Measurements from ENCODE around the gene TSBP1. TPM values are rescaled to one million over a fixed set of nuclear protein-coding genes. Genes with fewer than 3 reads are reported as not detected.

Gene TSBP1
- total RNA-seq, 2 donors from 2014 or later = not detected

DNA sequence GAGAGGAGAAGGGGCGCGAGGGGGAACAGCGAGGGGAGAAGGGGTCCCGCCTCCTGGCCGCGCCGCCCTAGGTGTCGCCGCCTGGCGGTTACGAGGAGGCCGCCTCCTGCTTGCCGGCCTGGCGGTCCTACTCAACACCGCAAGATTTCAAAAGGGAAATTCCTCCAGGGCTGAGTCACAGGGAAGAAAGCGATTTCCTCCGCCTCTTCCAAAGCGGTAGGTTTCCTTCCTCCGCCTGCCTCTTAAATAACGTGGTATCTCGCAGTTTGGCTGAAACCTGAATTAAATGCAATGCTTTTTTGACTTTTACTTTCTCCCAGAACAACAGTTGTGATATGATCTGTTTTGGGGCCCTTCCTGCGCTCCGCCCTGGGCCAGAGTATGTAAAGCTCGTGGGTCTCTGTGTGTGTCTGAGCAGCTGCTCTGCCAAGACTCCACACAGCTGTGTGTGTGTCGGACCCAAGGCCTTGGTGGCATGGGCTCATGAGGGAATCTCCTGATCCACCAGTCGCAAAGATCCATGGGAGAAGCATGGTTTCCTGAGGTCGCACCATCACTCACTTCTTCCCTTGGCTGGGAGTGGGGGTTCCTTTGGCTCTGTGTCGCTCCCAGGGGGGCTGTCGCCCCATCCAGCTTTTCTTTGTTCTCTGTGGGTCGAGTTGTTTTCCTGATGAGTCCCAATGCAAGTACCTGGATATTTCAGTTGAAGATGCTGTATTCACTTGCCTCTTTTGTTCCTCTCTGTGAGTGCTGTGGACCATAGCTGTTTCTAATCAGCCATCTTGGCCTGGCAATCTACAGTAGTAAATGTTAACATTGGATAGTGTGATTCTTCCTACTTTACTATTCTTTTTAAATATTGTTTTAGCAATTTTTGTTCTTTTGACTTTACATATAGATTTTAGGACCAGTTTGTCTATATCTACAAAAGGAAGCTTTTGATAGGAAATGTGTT is 116.2 kb downstream of the TSBP1 start:
- Histone ChIP-seq H3K36me3 (no peaks in the 10 kb centered on the region), H3K4me3 (peak overlapping the region; percentile 18 to 43), H3K9me3 (peaks cover 0 to 10% of the 10 kb centered on the region in 2 donors), H3K27ac (peak overlapping the region; percentile 49 to 78), H3K27me3 (no peaks in the 10 kb centered on the region), H3K4me1 (peaks cover 0 to 12% of the 10 kb centered on the region in 2 donors)
- TF ChIP-seq, protein P1, sequence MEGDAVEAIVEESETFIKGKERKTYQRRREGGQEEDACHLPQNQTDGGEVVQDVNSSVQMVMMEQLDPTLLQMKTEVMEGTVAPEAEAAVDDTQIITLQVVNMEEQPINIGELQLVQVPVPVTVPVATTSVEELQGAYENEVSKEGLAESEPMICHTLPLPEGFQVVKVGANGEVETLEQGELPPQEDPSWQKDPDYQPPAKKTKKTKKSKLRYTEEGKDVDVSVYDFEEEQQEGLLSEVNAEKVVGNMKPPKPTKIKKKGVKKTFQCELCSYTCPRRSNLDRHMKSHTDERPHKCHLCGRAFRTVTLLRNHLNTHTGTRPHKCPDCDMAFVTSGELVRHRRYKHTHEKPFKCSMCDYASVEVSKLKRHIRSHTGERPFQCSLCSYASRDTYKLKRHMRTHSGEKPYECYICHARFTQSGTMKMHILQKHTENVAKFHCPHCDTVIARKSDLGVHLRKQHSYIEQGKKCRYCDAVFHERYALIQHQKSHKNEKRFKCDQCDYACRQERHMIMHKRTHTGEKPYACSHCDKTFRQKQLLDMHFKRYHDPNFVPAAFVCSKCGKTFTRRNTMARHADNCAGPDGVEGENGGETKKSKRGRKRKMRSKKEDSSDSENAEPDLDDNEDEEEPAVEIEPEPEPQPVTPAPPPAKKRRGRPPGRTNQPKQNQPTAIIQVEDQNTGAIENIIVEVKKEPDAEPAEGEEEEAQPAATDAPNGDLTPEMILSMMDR (IDR thresholded peaks at IDR 0.05) = peak; percentile 49 to 69
- DNase-seq (ENCODE audit: low spot score) = peak; percentile 82

DNA sequence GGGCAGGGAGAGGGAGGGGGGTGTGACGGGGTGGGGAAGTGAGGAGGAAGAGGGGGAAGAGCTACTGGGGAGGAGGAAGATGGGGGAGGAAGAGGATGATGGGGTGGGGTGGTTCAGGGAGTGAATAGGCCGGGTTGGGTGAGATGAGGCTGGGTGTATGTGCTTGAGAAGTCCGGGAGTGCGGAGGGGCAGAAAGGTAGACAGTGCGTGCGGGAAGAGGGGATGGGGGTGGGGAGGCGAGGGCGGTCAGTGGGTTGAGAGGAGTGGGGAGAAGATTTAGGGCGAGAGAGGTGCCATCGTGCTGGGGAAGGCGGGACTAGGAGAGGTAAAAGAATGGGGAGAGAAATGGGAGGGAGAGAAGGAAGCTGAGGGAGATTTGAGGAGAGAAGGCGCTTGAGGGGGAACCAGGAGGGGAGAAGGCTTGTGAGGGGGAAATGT is 116.9 kb downstream of the TSBP1 start:
- H3K9me3 ChIP-seq = peaks cover 0 to 10% of the 10 kb centered on the region in 2 donors
- DNase-seq (ENCODE audit: low spot score) = no peak
- no peaks in the 10 kb centered on the region for H3K27me3 ChIP-seq
- H3K36me3 ChIP-seq = no peaks in the 10 kb centered on the region
- H3K27ac ChIP-seq = peak overlapping the region; percentile 49 to 78
- TF ChIP-seq, protein P1 (IDR thresholded peaks at IDR 0.05) = no peak
- H3K4me3 ChIP-seq = peak overlapping the region; percentile 18 to 43
- H3K4me1 ChIP-seq = peaks cover 0 to 12% of the 10 kb centered on the region in 2 donors

DNA sequence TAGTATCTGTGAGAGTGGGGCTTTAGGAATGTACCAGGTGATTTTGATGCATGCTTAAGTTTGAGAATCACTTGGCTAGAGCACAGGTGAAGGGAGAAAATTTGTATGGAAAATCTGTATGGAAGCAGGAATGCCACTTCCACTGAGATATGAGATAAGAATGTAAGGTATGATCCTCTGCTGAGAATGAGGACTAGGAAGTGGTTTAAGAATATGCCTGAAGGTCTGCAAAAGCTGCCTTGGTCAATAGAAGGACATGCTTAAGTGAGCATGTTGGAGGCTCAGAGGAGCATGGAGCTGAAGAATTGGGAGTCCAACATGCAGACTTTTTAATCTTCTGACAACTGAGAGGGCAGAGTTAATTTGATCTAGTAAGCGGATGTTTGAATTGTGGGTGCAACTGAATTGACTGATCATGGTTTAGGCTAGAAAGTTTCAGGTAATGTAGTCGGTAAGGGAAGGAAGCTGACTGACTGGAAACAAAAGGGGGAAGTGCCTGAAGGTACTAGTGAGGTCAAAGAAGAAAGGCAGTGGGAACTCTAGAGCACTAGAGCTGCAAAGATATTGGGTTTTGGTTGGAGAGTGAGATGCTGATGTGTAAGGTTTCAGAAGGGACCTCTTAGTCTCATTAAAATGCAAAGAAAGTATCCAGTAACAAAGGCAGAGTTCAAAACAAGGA is 119.2 kb downstream of the TSBP1 start:
- H3K4me1 ChIP-seq = peaks cover 0 to 12% of the 10 kb centered on the region in 2 donors
- no peak overlapping the region for H3K4me3 ChIP-seq
- H3K36me3 ChIP-seq = no peaks in the 10 kb centered on the region
- DNase-seq (ENCODE audit: low spot score) = no peak
- H3K27me3 ChIP-seq = no peaks in the 10 kb centered on the region
- no peaks in the 10 kb centered on the region for H3K9me3 ChIP-seq
- no peak overlapping the region for H3K27ac ChIP-seq
- TF ChIP-seq, protein P1 (IDR thresholded peaks at IDR 0.05) = no peak

DNA sequence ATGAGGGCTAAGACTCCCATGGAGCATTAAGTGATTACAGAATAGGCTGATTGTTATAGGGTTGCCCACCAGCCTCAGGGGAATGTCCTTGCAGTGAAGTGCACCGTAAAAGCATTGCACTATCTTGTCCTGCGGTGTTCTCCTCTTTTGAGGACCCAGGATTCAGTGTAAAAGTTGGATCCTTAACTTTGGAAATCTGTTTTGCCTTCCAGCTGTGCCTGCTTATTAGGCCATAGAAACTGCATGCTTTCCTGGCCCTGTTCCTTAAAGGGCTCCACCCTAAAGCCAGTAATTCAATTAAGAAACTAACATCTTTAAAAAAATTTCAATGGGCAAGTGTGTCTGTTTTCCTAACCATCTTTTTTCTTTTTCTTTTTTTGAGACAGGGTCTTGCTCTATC is 122.4 kb downstream of the TSBP1 start:
- Histone ChIP-seq H3K36me3 (no peaks in the 10 kb centered on the region), H3K9me3 (no peaks in the 10 kb centered on the region), H3K4me3 (no peak overlapping the region), H3K27ac (no peak overlapping the region), H3K4me1 (peaks cover 0 to 11% of the 10 kb centered on the region in 2 donors), H3K27me3 (no peaks in the 10 kb centered on the region)
- TF ChIP-seq, protein P1 (IDR thresholded peaks at IDR 0.05) = no peak
- no peak for DNase-seq (ENCODE audit: low spot score)

DNA sequence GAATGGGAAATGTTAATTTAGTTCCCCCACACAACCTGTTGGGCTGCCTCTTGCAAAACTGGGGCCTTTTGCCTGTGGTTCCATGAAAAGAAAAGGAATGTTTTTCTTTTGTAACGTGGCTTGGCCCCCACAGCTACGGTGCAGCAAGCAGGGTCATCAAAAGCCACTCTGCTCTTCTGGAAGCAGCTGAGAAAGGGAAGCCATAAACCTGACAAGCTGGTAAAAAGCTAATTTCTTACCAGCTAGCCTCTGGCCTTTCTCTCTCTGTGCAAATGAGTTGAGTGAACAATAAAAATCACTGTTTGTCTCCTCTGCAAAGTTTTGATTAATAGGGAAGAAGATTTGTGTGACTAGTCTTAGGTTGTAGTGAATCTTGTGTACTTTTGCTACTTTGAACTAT is 124.3 kb downstream of the TSBP1 start:
- Histone ChIP-seq H3K4me3 (no peak overlapping the region), H3K4me1 (peaks cover 0 to 14% of the 10 kb centered on the region in 2 donors), H3K27ac (no peak overlapping the region), H3K27me3 (no peaks in the 10 kb centered on the region), H3K36me3 (no peaks in the 10 kb centered on the region), H3K9me3 (no peaks in the 10 kb centered on the region)
- DNase-seq (ENCODE audit: low spot score) = no peak
- TF ChIP-seq, protein P1 (IDR thresholded peaks at IDR 0.05) = no peak

Data from right atrium auricular region (tissue), 2 donors.